NCI-H2029 treated with DMSO at 0.1 percent for 48 hours (cell line): Measurements from ENCODE around the gene CASZ1.

Source experiments
- DNase-seq: peaks from one replicate; lab custom pipeline; 2025; lab: John Stamatoyannopoulos, UW

Gene CASZ1

GRCh38 chr1:10685196-10685807, 111.1 kb downstream of the CASZ1 start:
- DNase-seq, result no peak

- DNase-seq, result no peak
Measured at GRCh38 chr1:10684221-10684620, 112.2 kb downstream of the CASZ1 start.

GRCh38 chr1:10682449-10683309, 113.8 kb downstream of the CASZ1 start:
- DNase-seq, result no peak

- no peak for DNase-seq
Measured at GRCh38 chr1:10682108-10682445, 114.4 kb downstream of the CASZ1 start.

- DNase-seq, result no peak
Measured at GRCh38 chr1:10681296-10682107, 114.9 kb downstream of the CASZ1 start.

- DNase-seq, result no peak
Measured at GRCh38 chr1:10680487-10680886, 116.0 kb downstream of the CASZ1 start.

- peak; percentile 21 for DNase-seq
Measured at GRCh38 chr1:10679496-10680220, 116.8 kb downstream of the CASZ1 start.

GRCh38 chr1:10678852-10679251, 117.6 kb downstream of the CASZ1 start:
- DNase-seq, result no peak

GRCh38 chr1:10678402-10678801, 118.0 kb downstream of the CASZ1 start:
- no peak for DNase-seq

- DNase-seq, result no peak
Measured at GRCh38 chr1:10677491-10678391, 118.7 kb downstream of the CASZ1 start.

- DNase-seq, result no peak
Measured at GRCh38 chr1:10676963-10677362, 119.5 kb downstream of the CASZ1 start.

- DNase-seq, result no peak
Measured at GRCh38 chr1:10675813-10676212, 120.6 kb downstream of the CASZ1 start.

- no peak for DNase-seq
Measured at GRCh38 chr1:10674700-10675609, 121.5 kb downstream of the CASZ1 start.

GRCh38 chr1:10674222-10674621, 122.2 kb downstream of the CASZ1 start:
- no peak for DNase-seq

- DNase-seq, result no peak
Measured at GRCh38 chr1:10673109-10673711, 123.2 kb downstream of the CASZ1 start.

- no peak for DNase-seq
Measured at GRCh38 chr1:10672343-10673050, 123.9 kb downstream of the CASZ1 start.

GRCh38 chr1:10671622-10672342, 124.7 kb downstream of the CASZ1 start:
- no peak for DNase-seq

- DNase-seq, result no peak
Measured at GRCh38 chr1:10671090-10671489, 125.4 kb downstream of the CASZ1 start.
